Tongue (tissue), 2 donors: ENCODE measurements around the gene TEP1. TPM values are rescaled to one million over a fixed set of nuclear protein-coding genes. Genes with fewer than 3 reads are reported as not detected.
A peak's percentile ranks its signal among the peaks of the same experiment; 100 is the strongest.

Experiments used
- DNase-seq: peaks from one replicate; pipeline ENCODE4 v3.0.0-alpha.2; 2015
- total RNA-seq: library from RNA; depleted of rRNA; stranded (reverse); fragments of >200 nt; gene quantifications from one replicate; pipeline ENCODE4 v1.2.3, GENCODE V29; 2014

The TEP1 gene
- total RNA-seq, 1 donor from 2014 or later, result 13.3 TPM

GRCh38 chr14:20429801-20430669, 16.7 kb upstream of the TEP1 start:
- DNase-seq, result no peak

- no peak for DNase-seq
Observed at GRCh38 chr14:20428802-20429201, 15.5 kb upstream of the TEP1 start.

- DNase-seq, result no peak
Observed at GRCh38 chr14:20428010-20428365, 14.7 kb upstream of the TEP1 start.

GRCh38 chr14:20427231-20428009, 14.1 kb upstream of the TEP1 start:
- DNase-seq, result no peak

- no peak for DNase-seq
Observed at GRCh38 chr14:20424851-20425250, 11.6 kb upstream of the TEP1 start.

GRCh38 chr14:20422886-20423285, 9.6 kb upstream of the TEP1 start:
- no peak for DNase-seq

- DNase-seq, result no peak
Observed at GRCh38 chr14:20421267-20421666, 8.0 kb upstream of the TEP1 start.

- DNase-seq, result no peak
Observed at GRCh38 chr14:20419419-20419818, 6.1 kb upstream of the TEP1 start.

- no peak for DNase-seq
Observed at GRCh38 chr14:20418501-20418909, 5.2 kb upstream of the TEP1 start.

GRCh38 chr14:20417250-20418186, 4.2 kb upstream of the TEP1 start:
- DNase-seq, result no peak

GRCh38 chr14:20416223-20416622, 2.9 kb upstream of the TEP1 start:
- DNase-seq, result no peak

- DNase-seq, result peak; percentile 51
Observed at GRCh38 chr14:20415782-20416206, 2.5 kb upstream of the TEP1 start.

- no peak for DNase-seq
Observed at GRCh38 chr14:20413744-20414082, 412 bp upstream of the TEP1 start.

- DNase-seq, result peak; percentile 25
Observed at GRCh38 chr14:20412411-20412810, 890 bp downstream of the TEP1 start.

GRCh38 chr14:20409226-20409625, 4.1 kb downstream of the TEP1 start:
- peak; percentile 46 for DNase-seq

GRCh38 chr14:20403521-20403920, 9.8 kb downstream of the TEP1 start:
- no peak for DNase-seq

GRCh38 chr14:20400965-20401593, 12.2 kb downstream of the TEP1 start:
- DNase-seq, result no peak

GRCh38 chr14:20400589-20400964, 12.7 kb downstream of the TEP1 start:
- DNase-seq, result no peak

- DNase-seq, result no peak
Observed at GRCh38 chr14:20397511-20397910, 15.8 kb downstream of the TEP1 start.

GRCh38 chr14:20391505-20391904, 21.8 kb downstream of the TEP1 start:
- no peak for DNase-seq

- no peak for DNase-seq
Observed at GRCh38 chr14:20388159-20388558, 25.1 kb downstream of the TEP1 start.

- no peak for DNase-seq
Observed at GRCh38 chr14:20387576-20387975, 25.7 kb downstream of the TEP1 start.
